ENCODE data around the gene SENP3. TPM values are rescaled to one million over a fixed set of nuclear protein-coding genes. Genes with fewer than 3 reads are reported as not detected.

The SENP3 gene
- polyA plus RNA-seq, 3 donors from 2014 or later, result 17.5 to 19.4 (median 19.0) TPM

DNA sequence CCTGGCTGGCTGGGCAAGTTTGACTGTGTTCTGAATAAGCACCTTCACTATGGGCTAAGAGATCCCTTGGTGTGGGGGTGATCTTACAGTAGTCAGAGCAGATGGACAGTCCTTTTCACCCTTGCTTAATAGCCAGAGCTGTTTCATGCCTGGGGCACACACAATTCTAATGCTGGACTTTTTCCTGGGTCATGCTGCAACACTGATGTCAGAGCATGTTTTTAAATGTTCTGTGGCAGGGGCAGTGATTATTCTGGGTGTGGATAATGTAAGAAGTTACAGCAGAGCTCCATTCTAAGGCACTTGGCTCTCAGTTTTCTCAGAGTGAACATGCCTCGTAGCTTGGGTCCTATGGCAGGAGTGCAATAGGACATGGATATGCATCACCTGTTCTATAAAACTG, 13.8 kb downstream of the SENP3 start:
- H3K4me3 Mint-ChIP-seq, result peak overlapping the region in 4 of 5 donors; percentile 87 to 99 (median 96)
- peaks cover 48 to 75% (median 59%) of the 10 kb centered on the region in 3 donors for H3K27me3 Mint-ChIP-seq (ENCODE audit: low read depth in 3 of 3)
- peak overlapping the region; percentile 80 to 100 (median 96) for H3K27ac Mint-ChIP-seq
- H3K9me3 Mint-ChIP-seq, result peaks cover 0 to 1% (median 0%) of the 10 kb centered on the region in 6 donors
- peaks cover 21 to 63% (median 49%) of the 10 kb centered on the region in 3 donors for H3K36me3 Mint-ChIP-seq
- peaks cover 69 to 78% of the 10 kb centered on the region in 2 donors for H3K4me1 Mint-ChIP-seq
- DNase-seq, result no peak

DNA sequence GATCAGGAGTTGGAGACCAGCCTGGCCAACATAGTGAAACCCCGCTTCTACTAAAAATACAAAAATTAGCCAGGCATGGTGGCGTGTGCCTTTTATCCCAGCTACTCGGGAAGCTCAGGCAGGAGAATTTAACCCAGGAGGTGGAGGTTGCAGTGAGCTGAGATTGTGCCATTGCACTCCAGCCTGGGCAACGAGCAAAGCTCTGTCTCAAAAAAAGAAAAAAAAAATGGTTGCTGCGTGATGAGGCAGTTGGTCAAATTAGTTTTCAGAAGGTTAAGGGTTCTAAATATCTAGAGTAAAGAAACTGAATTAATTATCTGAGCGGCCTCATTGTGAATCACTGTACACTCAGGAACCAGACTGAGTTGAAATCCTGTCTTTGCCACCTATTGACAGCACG, 14.2 kb downstream of the SENP3 start:
- H3K27ac Mint-ChIP-seq, result peak overlapping the region; percentile 75 to 100 (median 84)
- peaks cover 0 to 1% (median 0%) of the 10 kb centered on the region in 6 donors for H3K9me3 Mint-ChIP-seq
- H3K27me3 Mint-ChIP-seq (ENCODE audit: low read depth in 3 of 3), result peaks cover 49 to 75% (median 59%) of the 10 kb centered on the region in 3 donors
- H3K4me3 Mint-ChIP-seq, result peak overlapping the region in 3 of 5 donors; percentile 26 to 96 (median 87)
- H3K4me1 Mint-ChIP-seq, result peaks cover 71 to 81% of the 10 kb centered on the region in 2 donors
- DNase-seq, result no peak
- H3K36me3 Mint-ChIP-seq, result peaks cover 19 to 60% (median 49%) of the 10 kb centered on the region in 3 donors

DNA sequence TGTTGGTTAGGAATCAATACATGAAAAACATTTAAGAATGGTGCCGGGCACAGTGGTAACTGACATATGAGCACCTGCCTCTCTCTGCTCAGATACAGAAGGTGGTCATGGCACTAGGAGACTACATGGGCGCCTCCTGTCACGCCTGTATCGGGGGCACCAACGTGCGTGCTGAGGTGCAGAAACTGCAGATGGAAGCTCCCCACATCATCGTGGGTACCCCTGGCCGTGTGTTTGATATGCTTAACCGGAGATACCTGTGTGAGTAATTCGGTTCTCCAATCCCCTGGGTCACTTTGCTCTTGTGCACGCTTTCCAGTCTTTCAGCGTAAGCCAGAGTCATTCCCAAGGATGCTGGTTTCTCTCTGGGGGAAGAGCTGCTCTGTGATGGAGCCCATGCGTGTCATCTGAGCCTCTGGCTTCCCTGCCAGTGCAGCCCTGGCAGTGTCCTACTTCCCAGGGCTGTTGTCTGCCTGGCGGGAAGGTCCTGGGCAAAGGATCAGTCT, 14.8 kb downstream of the SENP3 start:
- peak overlapping the region; percentile 22 to 100 (median 80) for H3K27ac Mint-ChIP-seq
- peak overlapping the region; percentile 5 to 45 (median 12) for H3K4me3 Mint-ChIP-seq
- peaks cover 71 to 79% of the 10 kb centered on the region in 2 donors for H3K4me1 Mint-ChIP-seq
- peaks cover 49 to 75% (median 59%) of the 10 kb centered on the region in 3 donors for H3K27me3 Mint-ChIP-seq (ENCODE audit: low read depth in 3 of 3)
- no peak for DNase-seq
- peaks cover 0 to 1% (median 0%) of the 10 kb centered on the region in 6 donors for H3K9me3 Mint-ChIP-seq
- H3K36me3 Mint-ChIP-seq, result peaks cover 19 to 60% (median 47%) of the 10 kb centered on the region in 3 donors

DNA sequence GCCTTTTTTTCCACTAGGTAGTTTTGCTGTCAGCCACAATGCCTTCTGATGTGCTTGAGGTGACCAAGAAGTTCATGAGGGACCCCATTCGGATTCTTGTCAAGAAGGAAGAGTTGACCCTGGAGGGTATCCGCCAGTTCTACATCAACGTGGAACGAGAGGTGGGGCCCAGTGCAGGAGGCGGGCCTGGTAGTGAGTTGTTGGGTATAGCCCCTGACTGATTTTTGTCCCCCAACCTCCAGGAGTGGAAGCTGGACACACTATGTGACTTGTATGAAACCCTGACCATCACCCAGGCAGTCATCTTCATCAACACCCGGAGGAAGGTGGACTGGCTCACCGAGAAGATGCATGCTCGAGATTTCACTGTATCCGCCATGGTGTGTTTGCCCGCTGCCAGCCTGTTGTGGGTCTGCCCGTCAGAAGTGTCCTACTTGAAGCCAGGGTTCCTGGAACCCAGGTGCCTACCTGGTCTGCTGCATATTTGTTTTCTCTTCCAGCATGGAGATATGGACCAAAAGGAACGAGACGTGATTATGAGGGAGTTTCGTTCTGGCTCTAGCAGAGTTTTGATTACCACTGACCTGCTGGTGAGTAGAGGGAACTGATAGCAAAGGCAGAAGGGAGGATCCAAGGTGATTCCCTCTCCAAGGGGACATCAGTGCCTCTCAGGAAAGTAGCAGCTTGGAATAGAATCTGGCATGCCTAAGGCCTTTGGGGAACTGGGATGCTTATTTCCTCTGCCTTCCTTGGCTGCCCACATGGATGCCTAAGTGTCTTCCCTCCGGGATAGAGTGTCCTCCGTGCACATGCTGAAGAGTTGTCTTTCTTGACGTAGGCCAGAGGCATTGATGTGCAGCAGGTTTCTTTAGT, 15.8 kb downstream of the SENP3 start:
- Mint-ChIP-seq H3K36me3 (peaks cover 19 to 60% (median 47%) of the 10 kb centered on the region in 3 donors), H3K27ac (peak overlapping the region; percentile 26 to 96 (median 73)), H3K4me1 (peaks cover 72 to 76% of the 10 kb centered on the region in 2 donors), H3K27me3 (ENCODE audit: low read depth in 3 of 3) (peaks cover 46 to 70% (median 57%) of the 10 kb centered on the region in 3 donors), H3K4me3 (peak overlapping the region in 2 of 5 donors; percentile 20 to 35), H3K9me3 (peaks cover 0 to 1% (median 0%) of the 10 kb centered on the region in 6 donors)
- no peak for DNase-seq

DNA sequence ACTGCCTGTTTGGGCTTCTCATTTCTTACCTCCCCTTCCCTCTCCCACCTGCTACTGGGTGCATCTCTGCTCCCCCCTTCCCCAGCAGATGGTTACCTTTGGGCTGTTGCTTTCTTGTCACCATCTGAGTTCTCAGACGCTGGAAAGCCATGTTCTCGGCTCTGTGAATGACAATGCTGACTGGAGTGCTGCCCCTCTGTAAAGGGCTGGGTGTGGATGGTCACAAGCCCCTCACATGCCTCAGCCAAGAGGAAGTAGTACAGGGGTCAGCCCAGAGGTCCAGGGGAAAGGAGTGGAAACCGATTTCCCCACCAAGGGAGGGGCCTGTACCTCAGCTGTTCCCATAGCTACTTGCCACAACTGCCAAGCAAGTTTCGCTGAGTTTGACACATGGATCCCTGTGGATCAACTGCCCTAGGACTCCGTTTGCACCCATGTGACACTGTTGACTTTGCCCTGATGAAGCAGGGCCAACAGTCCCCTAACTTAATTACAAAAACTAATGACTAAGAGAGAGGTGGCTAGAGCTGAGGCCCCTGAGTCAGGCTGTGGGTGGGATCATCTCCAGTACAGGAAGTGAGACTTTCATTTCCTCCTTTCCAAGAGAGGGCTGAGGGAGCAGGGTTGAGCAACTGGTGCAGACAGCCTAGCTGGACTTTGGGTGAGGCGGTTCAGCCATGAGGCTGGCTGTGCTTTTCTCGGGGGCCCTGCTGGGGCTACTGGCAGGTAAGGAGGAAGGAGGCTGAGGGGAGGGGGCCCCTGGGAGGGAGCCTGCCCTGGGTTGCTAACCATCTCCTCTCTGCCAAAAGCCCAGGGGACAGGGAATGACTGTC, 17.5 kb downstream of the SENP3 start, which contains the start of gene CD68:
Gene CD68 (plus strand): TSS at position 638 of the 833 bp plus-strand sequence. CDS start 40 bp downstream, at position 678.
- peak; percentile 51 to 55 (median 52) for DNase-seq
- Mint-ChIP-seq H3K36me3 (peaks cover 19 to 56% (median 41%) of the 10 kb centered on the region in 3 donors), H3K27ac (peak within 1 kb of the TSS; percentile 80 to 96 (median 86)), H3K4me1 (peaks cover 79 to 82% of the 10 kb centered on the region in 2 donors), H3K9me3 (no peaks in the 10 kb centered on the region), H3K27me3 (ENCODE audit: low read depth in 3 of 3) (peaks cover 41 to 62% (median 46%) of the 10 kb centered on the region in 3 donors), H3K4me3 (peak within 1 kb of the TSS; percentile 11 to 65 (median 57))

DNA sequence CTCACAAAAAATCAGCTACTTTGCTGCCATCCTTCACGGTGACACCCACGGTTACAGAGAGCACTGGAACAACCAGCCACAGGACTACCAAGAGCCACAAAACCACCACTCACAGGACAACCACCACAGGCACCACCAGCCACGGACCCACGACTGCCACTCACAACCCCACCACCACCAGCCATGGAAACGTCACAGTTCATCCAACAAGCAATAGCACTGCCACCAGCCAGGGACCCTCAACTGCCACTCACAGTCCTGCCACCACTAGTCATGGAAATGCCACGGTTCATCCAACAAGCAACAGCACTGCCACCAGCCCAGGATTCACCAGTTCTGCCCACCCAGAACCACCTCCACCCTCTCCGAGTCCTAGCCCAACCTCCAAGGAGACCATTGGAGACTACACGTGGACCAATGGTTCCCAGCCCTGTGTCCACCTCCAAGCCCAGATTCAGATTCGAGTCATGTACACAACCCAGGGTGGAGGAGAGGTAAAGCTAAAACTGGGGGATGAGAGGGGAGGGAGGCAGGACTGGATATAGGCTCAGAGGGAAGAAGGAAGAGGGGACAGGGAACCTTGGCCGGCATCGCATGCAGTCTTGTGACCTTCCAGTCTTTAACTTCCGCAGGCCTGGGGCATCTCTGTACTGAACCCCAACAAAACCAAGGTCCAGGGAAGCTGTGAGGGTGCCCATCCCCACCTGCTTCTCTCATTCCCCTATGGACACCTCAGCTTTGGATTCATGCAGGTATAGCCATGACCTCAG, 18.3 kb downstream of the SENP3 start:
- H3K36me3 Mint-ChIP-seq, result peaks cover 15 to 48% (median 34%) of the 10 kb centered on the region in 3 donors
- H3K4me1 Mint-ChIP-seq, result peaks cover 78 to 82% of the 10 kb centered on the region in 2 donors
- peak overlapping the region; percentile 6 to 65 (median 40) for H3K4me3 Mint-ChIP-seq
- peaks cover 36 to 54% (median 40%) of the 10 kb centered on the region in 3 donors for H3K27me3 Mint-ChIP-seq (ENCODE audit: low read depth in 3 of 3)
- H3K9me3 Mint-ChIP-seq, result no peaks in the 10 kb centered on the region
- H3K27ac Mint-ChIP-seq, result peak overlapping the region; percentile 80 to 96 (median 86)
- no peak for DNase-seq

DNA sequence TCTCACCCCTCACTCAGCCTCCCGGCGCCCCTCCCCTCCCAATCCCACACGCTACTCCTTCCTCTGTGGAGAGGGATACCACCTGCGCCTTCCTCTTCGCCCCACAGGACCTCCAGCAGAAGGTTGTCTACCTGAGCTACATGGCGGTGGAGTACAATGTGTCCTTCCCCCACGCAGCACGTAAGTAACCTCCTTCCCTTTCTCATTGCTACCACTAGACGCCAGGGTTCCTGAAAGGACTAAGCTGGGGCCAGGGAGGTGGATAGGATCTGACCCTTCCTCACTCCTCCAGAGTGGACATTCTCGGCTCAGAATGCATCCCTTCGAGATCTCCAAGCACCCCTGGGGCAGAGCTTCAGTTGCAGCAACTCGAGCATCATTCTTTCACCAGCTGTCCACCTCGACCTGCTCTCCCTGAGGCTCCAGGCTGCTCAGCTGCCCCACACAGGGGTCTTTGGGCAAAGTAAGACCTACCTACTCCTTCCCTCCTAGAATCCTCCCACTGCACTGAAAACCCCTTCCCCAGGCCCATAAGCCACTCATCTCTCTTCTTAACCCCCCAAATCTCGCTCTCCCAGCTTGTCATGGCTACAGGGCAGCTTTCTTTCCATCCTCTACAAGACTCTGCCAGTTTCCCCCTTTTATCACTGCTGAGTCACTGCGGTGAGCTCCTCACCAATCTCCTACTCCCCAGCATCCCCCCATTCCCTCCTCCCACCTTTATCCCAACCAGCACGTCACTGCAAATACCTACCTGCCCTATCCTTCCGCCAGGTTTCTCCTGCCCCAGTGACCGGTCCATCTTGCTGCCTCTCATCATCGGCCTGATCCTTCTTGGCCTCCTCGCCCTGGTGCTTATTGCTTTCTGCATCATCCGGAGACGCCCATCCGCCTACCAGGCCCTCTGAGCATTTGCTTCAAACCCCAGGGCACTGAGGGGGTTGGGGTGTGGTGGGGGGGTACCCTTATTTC, 19.2 kb downstream of the SENP3 start:
- peak overlapping the region in 2 of 5 donors; percentile 19 to 27 for H3K4me3 Mint-ChIP-seq
- H3K27me3 Mint-ChIP-seq (ENCODE audit: low read depth in 3 of 3), result peaks cover 30 to 49% (median 37%) of the 10 kb centered on the region in 3 donors
- H3K4me1 Mint-ChIP-seq, result peaks cover 73 to 76% of the 10 kb centered on the region in 2 donors
- no peaks in the 10 kb centered on the region for H3K9me3 Mint-ChIP-seq
- no peak for DNase-seq
- peaks cover 10 to 40% (median 26%) of the 10 kb centered on the region in 3 donors for H3K36me3 Mint-ChIP-seq
- peak overlapping the region in 5 of 6 donors; percentile 72 to 96 (median 76) for H3K27ac Mint-ChIP-seq

DNA sequence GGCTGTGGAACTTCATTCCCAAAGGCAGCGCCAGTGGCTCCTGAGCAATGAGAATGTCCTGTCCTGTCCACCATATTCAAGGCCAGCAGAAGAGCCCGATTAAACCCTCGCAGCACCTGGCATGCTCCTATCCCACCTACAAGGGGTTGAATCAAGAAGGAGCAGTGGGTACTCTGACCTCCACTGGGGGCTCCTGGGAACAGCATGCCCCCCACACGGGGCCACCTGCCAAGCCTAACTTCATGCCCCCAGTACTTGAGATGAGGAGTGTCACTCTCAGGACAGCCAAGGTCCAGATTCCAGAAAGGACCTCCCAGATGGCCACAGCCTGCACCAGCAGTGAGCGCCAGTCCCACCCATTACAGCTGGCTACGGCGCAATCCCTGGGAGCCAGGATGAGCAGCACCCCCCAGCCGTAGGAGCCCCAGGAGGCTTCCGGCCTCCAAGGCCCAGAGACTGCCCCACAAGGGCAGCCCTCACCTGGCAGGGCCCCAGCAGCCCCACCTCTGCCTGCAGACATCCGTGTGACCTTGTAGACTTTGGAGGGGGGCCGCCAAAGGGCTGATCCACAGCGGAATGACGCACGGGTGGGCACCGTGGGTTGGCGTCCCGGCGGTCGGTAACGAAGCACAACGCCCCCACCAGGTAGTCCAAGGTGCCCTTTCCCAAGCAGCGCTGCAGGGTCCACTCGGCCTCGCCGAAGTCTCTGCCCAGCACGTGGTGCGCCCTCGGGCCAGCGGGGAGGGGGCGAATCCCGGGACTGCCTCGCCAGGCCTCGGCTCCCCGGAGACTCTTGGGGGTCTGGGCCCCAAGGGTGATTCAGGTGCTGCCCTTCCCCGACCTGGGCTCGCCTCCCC, 20.9 kb downstream of the SENP3 start:
- Mint-ChIP-seq H3K9me3 (no peaks in the 10 kb centered on the region), H3K36me3 (peaks cover 3 to 25% (median 13%) of the 10 kb centered on the region in 3 donors), H3K27me3 (ENCODE audit: low read depth in 3 of 3) (peaks cover 20 to 32% (median 30%) of the 10 kb centered on the region in 3 donors), H3K4me1 (peaks cover 58 to 60% of the 10 kb centered on the region in 2 donors), H3K27ac (peak overlapping the region in 5 of 6 donors; percentile 24 to 100 (median 59)), H3K4me3 (peak overlapping the region; percentile 27 to 100 (median 99))
- no peak for DNase-seq

DNA sequence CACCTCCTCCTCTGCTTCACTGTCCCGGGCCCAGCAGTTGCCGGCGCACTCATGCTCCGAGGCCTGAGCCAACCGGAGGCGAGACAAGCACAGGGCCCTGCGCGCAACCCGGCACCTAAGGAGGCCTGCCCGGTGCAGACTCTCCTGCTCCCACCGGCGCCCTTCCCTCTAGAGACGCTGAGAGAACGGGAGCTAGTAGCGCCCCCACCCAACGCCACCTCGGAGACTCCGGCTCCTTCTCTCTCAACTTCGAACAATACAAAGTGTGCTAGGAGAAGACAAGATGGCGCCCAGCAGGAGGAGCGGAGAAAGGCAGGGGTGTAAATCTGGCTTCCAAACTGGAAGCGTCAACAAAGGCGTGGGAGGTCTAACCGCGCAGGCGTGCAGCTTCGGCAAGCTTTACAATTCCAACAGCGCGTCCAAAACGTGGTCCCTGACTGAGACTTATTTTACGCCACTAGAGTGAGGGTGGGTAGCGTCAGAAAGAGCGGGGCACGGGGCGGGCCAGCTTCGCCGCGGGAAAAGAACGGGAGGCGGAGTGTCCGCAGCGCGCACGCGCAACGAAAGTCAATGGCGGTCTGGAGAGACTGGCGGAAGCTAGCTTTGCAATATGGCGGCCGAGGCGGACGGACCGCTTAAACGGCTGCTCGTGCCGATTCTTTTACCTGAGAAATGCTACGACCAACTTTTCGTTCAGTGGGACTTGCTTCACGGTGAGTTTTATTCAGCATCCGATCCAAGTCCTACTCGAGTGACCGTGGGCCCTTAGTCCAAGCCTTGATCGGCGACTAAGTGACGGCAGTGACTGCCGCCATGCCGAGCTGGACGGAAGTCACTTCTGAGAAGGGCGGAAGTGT, 21.8 kb downstream of the SENP3 start, which contains the start of gene MPDU1:
Gene MPDU1 (plus strand): TSS at position 600 of the 857 bp plus-strand sequence. CDS start 11 bp downstream, at position 611.
- peak within 1 kb of the TSS; percentile 99 to 100 (median 100) for H3K4me3 Mint-ChIP-seq
- peak within 1 kb of the TSS; percentile 99 to 100 (median 100) for H3K27ac Mint-ChIP-seq
- peaks cover 3 to 18% (median 7%) of the 10 kb centered on the region in 3 donors for H3K36me3 Mint-ChIP-seq
- DNase-seq, result peak; percentile 95 to 97 (median 97)
- peaks cover 51 to 53% of the 10 kb centered on the region in 2 donors for H3K4me1 Mint-ChIP-seq
- H3K9me3 Mint-ChIP-seq, result no peaks in the 10 kb centered on the region
- peaks cover 20 to 23% (median 23%) of the 10 kb centered on the region in 3 donors for H3K27me3 Mint-ChIP-seq (ENCODE audit: low read depth in 3 of 3)
